G401 (cell line): ENCODE measurements around the gene VPS33A. TPM values are rescaled to one million over a fixed set of nuclear protein-coding genes. Genes with fewer than 3 reads are reported as not detected.
A peak's percentile ranks its signal among the peaks of the same experiment; 100 is the strongest.

ENCODE experiments used
- DNase-seq: peaks from one replicate; pipeline ENCODE4 v3.0.0-alpha.2; 2015; ENCODE audit warnings: low spot score
- in situ Hi-C: cut with HindIII; loops from 2 replicates; pipeline ENCODE4 v1.10.0; 2016; ENCODE audit warnings: low sequenced_read_pairs, mixed read lengths
- total RNA-seq: library from RNA; depleted of rRNA; stranded (reverse); fragments of >200 nt; shearing (Covaris generic); gene quantifications from 2 replicates; pipeline ENCODE4 v1.2.3, GENCODE V29; 2014; rRNA removed

Gene VPS33A
- 37.1 and 65.0 TPM in 2 replicates for total RNA-seq

DNA sequence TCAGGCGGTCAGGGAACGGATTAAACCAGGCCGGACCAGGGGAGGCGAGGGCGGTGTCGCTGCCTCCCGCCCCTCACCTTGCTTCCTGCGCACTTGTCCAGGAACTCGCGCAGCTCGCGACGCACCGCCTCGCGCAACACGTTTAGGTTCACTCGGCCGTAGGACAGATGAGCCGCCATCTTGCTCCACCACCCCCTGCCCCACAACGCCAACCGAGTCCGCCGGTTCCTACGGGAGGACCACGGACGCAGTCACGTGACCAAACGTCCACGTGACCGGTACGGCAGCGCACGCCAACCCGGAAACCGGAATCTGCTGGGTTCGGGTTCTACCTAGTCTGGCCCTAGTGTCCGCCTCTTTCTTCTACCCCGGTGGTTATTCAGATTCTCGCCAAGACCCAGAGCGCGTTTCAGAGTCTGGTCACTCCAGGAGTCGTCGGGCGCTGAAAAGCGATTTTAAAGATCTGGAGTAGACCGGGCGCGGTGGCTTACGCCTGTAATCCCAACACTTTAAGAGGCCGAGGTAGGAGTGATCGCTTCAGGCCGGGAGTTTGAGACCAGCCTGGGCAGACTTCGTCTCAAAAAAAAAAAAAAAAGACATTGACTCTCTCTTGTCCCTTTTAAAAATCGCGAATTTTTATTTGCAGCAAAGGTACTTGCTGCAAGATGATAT, at the start of gene VPS33A:
TSS of gene VPS33A (minus strand) at position 265 of the 672 bp plus-strand sequence. CDS start at position 179, 86 bp downstream.
- in situ Hi-C loops: no loop called here

DNA sequence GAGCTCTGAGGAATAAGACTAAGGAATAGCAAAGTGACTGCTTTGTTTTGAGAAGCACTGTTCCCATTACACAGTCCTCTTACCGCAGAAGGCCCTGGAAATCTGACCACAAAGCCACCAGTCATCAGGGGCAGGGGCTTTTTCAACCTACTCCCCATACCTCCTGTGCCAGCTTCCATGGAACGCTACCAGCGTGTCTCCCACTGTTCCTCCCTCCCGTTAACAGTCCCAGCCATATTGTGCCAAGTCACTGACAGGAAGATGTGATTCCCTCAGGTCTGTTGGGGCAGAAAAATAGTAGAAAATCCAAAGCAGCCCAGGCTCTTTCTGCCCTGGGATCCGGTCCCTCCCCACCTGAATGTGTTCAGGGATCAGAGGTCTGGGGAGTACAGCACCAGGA, 46.6 kb upstream of the VPS33A start:
- DNase-seq: no peak
- in situ Hi-C loops: no loop called here

More for the DNA sequence above, at the start of gene VPS33A:
- peak; percentile 96 for DNase-seq

DNA sequence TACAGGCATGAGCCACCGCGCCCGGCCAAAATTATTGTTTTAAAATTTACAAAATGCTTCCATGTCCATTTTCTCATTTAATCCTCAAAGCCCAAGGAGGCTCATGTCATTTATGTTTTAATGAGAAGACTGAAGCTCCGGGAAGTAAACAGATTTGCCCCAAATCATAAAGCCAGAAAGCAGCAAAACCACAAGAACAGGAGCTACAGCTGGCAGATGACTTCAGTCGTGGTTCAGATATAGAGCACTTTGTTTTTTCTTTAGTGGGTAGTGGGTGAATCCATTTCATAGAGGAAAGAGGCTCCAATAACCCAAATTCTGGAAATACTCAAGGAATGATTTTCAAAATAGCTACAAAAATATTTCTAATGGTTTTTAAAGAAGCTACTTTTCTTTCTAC, 45.4 kb upstream of the VPS33A start:
- in situ Hi-C loops: no loop called here
- no peak for DNase-seq

DNA sequence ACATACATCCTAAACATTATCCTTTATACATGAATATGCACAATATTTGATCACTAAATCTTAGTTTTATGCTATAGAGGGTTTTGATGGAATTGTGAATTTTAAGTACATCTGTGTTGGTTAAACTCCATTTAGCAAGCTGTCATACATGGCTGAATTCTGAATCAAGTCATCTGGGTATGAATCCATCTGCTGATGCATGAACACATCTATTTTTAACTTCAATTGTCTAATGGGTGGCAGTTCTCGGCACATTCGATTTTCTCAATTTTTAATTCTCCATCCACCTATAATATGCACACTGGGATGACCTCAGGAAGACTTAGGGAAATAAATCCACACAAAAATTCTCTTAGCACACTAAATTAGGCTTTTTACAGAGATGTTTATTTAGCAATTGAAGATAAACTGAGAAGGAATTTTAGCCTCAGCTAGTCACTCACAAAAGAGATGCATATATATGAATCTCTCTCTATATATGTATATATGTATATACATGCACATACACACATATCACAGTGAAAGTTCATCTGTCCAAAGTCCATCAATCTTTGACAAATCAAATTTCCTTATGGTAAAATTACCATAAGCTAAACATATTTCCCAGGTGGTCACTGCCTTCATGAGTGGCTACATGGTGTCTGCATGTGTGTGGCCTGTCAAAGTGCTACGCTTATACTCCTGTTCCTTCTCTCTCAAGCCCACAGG, 44.5 kb upstream of the VPS33A start:
- in situ Hi-C loops: no loop called here
- peak; percentile 56 for DNase-seq

DNA sequence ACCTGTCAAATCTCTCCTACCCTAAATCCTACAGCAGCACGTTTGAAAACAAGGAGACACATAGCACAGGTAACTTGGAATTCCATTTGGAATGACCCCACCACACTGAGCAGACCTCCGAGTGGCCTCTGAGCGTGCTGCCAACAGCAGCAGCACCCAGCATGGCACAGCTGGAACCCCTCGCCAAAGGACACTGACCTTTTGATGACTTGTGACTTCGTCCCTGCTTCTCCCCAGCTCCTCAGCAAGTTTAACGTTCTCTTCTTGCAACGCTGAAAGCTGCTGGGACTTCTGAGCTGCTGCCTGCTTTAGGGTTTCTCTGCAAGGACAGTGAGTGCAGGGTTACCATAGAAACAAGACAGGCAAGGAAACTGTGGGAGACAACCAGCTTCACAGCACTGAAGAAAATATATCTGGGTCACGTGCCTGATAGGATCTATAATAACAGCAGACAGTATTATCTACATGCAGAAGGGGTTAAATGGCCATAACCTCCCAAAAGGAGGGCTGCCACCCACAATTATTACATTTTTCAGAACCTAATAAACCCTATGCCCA, 43.3 kb upstream of the VPS33A start:
- in situ Hi-C loops: no loop called here
- DNase-seq: peak; percentile 50

DNA sequence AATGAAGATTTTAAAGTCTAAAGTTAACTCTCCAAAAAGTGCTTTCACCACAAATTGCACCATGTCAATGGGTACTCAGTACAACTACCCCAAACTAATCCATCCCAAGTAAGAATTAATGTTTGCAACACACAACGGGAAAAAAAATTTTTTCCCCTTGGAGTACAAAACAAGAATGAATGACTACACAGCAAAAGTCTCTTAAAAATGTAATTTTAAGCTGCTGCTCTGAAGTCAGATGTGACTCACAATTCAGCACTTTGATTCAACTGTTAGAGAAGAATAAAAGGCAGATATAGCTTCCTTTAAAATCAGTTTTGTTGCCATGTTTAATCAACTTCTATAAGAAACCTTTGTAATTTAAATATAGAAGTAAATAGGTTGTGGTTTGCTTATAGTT, 42.5 kb upstream of the VPS33A start:
- in situ Hi-C loops: no loop called here
- no peak for DNase-seq

DNA sequence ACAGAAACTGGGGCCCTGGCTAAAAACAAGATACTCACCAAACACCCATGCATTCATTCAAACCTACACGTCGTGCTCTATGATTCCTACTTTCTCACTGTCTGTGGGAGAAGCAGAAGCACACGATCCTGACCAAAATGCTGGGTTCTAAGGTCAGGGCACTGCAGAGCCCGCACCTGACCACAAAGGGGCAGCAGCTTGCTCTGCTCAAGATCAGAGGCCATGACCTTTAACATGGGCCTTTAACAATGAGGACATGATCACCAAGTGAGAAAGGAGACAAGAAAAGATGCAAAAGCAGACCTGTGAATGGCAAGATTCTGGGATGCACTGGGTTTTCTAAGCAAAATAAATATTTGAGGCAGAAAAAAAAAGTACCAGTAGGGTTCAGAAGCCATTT, 40.1 kb upstream of the VPS33A start:
- in situ Hi-C loops: no loop called here
- DNase-seq: no peak

DNA sequence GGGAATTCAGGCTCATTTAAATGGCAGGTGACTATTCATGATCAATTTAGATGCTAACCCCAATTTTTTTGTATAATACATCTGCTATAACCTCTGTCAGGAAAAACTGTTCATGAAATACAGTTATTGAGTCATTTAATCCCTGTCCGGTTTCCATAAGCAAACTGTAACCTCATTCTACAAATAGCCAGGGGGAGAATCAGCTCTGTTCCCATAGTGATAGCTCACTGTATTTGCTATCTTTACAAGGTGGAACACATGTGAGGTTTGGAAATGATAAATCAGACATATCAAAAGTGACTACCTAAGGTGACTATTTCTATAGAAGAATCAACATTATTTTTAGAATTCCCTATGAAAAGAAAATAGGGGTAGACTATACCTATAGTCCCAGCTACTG, 38.6 kb upstream of the VPS33A start:
- no peak for DNase-seq
- in situ Hi-C loops: no loop called here

DNA sequence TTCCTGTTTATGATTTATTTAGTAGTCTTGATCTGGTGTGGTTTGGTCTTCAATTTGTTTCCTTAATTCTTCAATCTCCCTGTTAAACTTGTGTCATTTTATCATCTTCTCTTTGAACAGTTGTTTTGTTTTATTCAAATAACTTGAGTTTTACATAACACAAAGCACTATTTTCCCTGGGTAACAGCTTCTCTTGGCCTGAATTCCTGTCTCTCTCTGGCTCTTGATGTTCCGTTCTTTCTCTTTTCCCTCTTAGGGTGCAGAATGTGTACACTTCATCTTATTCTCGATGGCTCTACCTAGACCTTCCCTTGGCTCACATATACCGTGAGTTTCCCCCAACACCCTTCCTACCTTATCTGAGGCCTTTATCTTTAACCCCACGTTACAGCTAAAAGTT, 36.8 kb upstream of the VPS33A start:
- no peak for DNase-seq
- in situ Hi-C loops: no loop called here

DNA sequence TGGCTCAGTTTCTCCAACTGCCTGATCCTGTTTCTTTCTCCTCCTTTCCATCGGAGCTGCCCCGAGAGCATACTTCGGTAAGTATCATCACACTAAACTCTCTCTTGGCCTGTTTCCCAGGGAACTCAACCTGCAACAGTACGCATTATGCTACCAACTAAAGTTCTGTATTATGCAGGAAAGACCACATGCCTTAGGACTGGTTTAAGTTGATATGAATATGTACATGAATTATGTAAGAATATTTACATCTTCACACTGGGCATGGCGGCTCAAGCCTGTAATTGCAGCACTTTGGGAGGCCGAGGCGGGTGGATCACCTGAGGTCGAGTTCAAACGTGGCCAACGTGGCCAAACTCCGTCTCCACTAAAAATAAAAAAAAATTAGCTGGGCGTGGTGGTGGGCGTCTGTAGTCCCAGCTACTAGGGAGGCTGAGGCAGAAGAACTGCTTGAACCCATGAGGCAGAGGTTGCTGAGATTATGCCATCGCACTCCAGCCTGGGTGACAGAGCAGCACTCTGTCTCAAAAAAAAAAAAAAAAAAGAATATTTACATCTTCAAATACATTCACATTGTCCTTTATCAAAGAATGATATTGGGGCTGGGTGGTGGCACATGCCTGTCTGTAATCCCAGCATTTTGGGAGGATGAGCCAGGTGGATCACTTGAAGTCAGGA, 31.9 kb upstream of the VPS33A start:
- in situ Hi-C loops: no loop called here

DNA sequence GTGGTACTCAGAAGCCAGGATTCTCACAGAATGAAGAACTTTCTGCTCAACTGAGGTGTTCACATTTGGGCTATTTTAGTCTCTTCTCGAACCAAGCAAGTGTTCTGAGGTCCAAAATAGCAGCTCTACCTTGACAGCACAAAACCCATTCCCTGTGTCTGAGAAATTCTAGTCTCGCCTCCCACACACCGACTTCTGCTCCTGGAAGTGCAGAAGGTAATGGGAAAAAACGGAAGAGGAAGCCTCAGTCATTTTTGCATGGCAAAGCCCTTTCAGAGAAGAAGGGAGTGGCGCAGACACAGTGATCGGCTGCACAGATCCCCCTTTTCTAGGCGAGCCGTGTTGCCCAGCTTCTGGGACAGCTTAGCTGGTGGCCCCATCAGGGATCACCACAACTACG, 31.2 kb upstream of the VPS33A start:
- no peak for DNase-seq
- in situ Hi-C loops: no loop called here

More for the DNA sequence above, 31.9 kb upstream of the VPS33A start:
- DNase-seq: no peak

DNA sequence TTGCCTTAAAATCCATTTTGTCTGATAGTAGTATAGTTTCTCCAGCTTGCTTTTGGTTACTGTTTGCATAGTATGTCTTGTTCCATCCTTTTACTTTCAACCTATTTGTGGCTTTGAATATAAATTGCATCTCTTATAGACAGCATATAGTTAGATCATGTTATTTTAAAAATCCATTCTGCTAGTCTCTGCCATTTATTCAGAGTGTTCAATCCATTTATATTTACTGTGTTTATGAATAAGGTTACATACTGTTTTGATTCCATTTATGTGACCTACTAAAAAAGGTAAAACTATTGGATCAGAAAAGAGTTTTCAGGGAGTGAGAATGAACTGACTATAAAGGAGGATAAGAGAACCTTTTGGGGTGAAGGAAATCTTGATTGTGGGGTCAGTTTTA, 29.6 kb upstream of the VPS33A start:
- no peak for DNase-seq
- in situ Hi-C loops: no loop called here

DNA sequence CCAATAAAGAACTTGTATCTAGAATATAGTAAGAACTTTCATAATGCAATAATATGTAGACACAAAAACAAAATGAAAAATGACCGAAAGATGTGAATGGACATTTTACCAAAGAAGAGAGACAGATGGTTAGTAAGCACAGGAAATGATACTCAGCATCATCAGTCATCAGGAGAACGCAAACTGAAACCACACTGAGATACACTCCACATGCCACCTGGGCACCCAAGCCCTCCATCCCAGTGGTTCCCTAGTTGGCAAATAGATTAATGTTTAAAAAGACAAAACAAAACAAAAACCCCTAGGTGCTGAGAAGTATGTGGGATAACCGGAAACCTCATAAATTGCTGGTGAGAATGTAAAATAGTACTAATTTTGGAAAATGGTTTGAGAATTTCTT, 26.8 kb upstream of the VPS33A start:
- DNase-seq: no peak
- in situ Hi-C loops: no loop called here

DNA sequence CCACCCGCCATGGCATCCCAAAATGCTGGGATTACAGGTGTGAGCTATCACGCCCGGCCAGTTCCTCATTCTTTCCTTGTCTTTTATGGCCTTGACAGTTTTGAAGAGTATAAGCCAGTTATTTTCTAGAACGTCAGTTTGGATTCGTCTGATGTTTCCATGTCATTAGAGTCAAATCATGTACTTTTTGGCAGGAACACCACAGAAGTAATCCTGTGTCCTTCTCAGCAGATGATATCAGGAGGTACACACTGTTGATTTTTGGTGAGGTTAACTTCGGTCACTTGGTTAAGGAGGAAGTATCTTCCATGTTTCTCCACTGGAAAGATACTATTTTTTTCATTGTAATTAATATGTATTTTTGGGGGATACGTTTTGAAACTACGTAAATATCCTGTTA, 25.1 kb upstream of the VPS33A start:
- in situ Hi-C loops: no loop called here

DNA sequence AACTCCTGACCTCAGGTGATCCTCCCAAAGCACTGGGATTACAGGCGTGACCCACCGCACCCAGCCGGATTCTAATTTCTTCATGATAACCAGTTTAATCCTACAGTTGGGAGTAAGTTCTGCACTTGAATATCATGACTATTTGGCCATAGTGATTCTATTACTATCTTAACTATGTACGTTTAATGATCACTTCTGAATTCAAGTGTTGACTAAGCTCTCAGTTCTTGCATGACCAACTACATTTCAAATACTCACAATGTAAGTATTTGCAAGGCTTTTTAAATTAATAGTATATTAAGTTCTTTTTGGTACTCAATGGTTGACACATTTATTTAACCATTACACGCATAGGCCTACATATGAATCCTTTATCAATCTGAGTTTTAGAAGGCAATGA, 17.4 kb upstream of the VPS33A start:
- in situ Hi-C loops: no loop called here
- no peak for DNase-seq

More for the DNA sequence above, 25.1 kb upstream of the VPS33A start:
- DNase-seq: no peak

DNA sequence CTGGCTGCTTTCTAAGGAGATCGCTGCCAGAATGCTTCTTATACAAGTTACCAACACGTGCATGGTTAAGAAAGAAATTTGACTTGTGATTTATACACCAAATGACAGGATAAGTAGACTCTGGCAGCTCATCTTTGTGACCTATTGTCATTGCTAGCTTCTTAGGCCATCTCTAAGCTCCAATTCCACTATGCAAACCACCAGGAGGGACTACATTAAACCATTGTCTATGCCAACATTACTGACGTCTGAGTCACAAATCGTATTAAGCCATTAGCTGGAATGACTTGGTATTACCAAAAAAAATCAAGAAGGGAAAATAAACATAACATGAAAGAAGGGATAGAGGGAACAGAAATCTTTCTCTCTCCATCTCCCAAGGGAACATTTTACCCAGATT, 15.8 kb upstream of the VPS33A start:
- in situ Hi-C loops: no loop called here
- DNase-seq: no peak

DNA sequence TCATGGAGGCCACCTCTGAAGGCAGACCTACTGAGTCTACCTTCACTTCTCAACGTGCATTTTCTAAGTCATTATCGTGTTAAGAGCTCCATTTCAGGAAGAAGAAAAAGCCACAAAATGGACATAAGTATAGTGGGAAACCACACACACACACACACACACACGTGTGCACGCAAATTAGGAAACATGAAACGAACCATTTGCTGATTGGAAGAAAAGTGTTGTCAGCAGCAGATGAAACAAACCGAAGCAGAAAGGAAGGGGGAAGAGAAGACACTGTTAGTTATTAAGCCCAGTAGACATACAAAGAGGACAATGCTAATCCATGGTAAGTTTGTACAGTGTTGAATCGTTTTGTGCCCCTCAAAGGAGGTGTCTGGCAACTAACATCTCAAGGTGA, 9.9 kb upstream of the VPS33A start:
- DNase-seq: no peak
- in situ Hi-C loops: no loop called here

DNA sequence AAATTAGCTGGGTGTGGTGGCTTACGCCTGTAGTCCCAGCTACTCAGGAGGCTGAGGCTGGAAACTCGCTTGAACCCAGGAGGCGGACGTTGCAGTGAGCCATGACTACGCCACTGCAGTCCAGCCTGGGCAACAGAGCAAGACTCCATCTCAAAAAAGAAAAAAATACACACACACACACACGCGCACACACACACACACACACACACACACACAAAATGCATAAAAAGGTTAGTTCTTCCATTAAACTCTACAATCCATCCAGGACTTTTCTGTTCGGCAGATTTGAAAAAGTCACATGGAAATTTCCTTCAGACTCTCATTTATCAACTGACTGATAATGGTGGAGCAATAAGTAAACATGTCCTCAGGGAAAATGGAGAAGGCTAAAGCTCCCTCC, 9.2 kb upstream of the VPS33A start:
- DNase-seq: no peak
- in situ Hi-C loops: no loop called here

DNA sequence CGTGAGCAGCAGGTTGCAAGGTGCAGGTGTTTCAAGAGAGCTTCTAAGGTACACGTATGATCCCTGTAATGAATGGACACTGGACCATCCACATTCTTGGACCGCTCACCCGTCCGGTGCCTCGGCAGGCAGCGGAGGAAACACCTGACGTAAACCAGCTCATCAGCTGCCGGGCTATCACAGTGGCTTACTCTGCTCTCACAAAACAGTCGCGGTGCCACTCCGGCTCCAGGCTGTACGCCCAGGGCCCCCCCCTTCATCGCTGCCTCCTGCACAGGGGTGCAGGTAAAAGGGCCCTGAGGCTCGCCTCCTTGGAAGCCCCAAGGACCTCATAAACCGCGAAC, 436 bp downstream of the VPS33A start:
- DNase-seq: peak; percentile 66
- in situ Hi-C loops: no loop called here

DNA sequence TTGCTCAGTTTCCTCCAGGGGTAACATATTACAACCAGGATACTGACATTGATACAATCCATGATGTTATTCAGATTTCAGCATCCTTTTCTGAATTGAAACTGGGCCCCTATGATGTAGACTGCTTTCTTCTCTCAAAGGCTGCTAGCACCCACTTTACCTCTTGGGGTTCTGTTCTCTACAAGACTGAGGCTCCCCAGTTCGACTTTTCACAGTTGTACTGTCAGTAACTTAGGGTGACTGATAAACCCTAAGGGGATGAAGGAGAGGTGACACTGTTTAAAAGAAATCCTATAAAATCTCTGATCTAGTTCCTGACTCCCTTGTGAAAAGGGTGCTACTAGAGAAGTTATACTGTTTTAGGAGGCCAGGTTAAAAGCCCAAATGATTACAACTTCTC, 818 bp downstream of the VPS33A start:
- in situ Hi-C loops: no loop called here
- no peak for DNase-seq
